ENCODE results near the gene RNF213. TPM values are rescaled to one million over a fixed set of nuclear protein-coding genes. Genes with fewer than 3 reads are reported as not detected.

Gene RNF213
- total and polyA plus RNA-seq, 9 donors = 21.5 to 89.1 (median 50.8) TPM

DNA sequence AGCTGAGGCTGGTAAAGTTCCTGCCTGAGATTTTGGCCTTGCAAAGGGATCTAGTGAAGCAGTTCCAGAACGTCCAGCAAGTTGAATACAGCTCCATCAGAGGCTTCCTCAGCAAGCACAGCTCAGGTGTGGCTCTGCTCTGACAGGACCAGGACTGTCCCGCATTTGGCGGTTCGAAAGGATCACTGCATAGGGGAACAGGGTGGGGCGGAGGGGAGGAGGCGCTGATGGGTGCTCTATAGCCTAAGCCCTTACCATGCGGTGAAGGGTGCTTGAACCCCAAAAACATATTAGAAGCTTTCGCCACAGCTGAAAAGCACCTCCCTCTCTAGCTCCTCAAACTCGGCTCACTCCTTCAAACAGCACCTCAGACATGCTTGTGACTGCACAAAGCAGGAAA, 124.4 kb downstream of the RNF213 start:
- TF ChIP-seq EP300 (IDR thresholded peaks at IDR 0.05) = no peak
- TF ChIP-seq, protein P1, sequence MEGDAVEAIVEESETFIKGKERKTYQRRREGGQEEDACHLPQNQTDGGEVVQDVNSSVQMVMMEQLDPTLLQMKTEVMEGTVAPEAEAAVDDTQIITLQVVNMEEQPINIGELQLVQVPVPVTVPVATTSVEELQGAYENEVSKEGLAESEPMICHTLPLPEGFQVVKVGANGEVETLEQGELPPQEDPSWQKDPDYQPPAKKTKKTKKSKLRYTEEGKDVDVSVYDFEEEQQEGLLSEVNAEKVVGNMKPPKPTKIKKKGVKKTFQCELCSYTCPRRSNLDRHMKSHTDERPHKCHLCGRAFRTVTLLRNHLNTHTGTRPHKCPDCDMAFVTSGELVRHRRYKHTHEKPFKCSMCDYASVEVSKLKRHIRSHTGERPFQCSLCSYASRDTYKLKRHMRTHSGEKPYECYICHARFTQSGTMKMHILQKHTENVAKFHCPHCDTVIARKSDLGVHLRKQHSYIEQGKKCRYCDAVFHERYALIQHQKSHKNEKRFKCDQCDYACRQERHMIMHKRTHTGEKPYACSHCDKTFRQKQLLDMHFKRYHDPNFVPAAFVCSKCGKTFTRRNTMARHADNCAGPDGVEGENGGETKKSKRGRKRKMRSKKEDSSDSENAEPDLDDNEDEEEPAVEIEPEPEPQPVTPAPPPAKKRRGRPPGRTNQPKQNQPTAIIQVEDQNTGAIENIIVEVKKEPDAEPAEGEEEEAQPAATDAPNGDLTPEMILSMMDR (IDR thresholded peaks at IDR 0.05) = no peak
- TF ChIP-seq POLR2A (IDR thresholded peaks at IDR 0.05) = no peak
- peak in 1 of 5 donors; percentile 3 for DNase-seq
- H3K36me3 ChIP-seq = no peaks in the 10 kb centered on the region
- H3K27me3 ChIP-seq = no peaks in the 10 kb centered on the region
- no peak overlapping the region for H3K27ac ChIP-seq
- no peaks in the 10 kb centered on the region for H3K9me3 ChIP-seq
- no peak overlapping the region for H3K4me3 ChIP-seq
- WGBS, 3 donors = 87 to 92% (median 91%) methylated on average over 9 of the region's 9 CpGs
- intact Hi-C loops (cut with DNase I) = no loop called here
- H3K4me1 ChIP-seq (ENCODE audit: insufficient read depth) = no peaks in the 10 kb centered on the region

DNA sequence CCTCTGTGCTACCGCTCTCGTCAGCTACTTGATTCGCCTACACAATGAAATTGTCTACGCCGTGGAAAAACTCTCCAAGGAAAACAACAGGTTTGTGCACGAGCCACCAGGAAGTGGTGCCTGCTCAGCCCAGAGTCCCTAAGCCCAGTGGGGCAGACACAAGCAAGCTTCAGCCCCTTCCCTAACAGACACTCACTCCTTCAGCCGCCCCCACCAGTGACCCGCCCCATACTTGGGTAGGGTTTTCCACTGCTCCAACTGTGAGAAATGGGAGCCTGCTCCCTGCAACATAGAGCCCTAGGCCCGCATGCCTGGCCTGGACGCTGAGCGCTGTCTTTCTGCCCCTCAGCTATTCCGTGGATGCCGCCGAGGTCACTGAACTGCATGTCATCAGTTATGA, 125.7 kb downstream of the RNF213 start:
- TF ChIP-seq EP300 (IDR thresholded peaks at IDR 0.05) (no peak), POLR2A (IDR thresholded peaks at IDR 0.05) (no peak)
- TF ChIP-seq, protein P1 (IDR thresholded peaks at IDR 0.05) = no peak
- Histone ChIP-seq H3K27me3 (no peaks in the 10 kb centered on the region), H3K36me3 (no peaks in the 10 kb centered on the region), H3K27ac (no peak overlapping the region), H3K4me3 (no peak overlapping the region), H3K4me1 (ENCODE audit: insufficient read depth) (no peaks in the 10 kb centered on the region), H3K9me3 (no peaks in the 10 kb centered on the region)
- no peak for DNase-seq
- WGBS, 3 donors = 87 to 91% (median 89%) methylated on average over 14 of the region's 14 CpGs
- intact Hi-C loops (cut with DNase I) = no loop called here

DNA sequence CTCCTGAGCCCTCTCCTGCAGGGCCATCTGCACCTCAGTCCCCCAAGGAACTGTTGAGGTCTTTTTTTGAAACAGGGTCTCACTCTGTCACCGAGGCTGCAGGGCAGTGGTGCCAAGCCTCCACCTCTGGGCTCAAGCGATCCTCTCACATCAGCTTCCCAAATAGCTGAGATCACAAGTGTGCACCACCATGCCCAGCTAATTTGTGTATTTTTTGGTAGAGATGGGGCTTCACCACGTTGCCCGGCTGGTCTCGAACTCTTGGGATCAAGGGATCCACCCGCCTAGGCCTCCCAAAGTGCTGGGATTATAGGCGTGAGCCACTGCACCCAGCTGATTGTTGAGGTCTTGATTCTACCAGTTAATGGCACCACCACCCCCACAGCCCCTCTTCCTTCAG, 126.4 kb downstream of the RNF213 start:
- intact Hi-C loops (cut with DNase I) = no loop called here
- Histone ChIP-seq H3K27me3 (no peaks in the 10 kb centered on the region), H3K4me3 (no peak overlapping the region), H3K9me3 (no peaks in the 10 kb centered on the region), H3K4me1 (ENCODE audit: insufficient read depth) (no peaks in the 10 kb centered on the region), H3K27ac (no peak overlapping the region), H3K36me3 (no peaks in the 10 kb centered on the region)
- TF ChIP-seq, protein P1 (IDR thresholded peaks at IDR 0.05) = no peak
- TF ChIP-seq POLR2A (IDR thresholded peaks at IDR 0.05) = no peak
- TF ChIP-seq EP300 (IDR thresholded peaks at IDR 0.05) = no peak
- no peak for DNase-seq
- 90 to 93% (median 92%) methylated on average over 7 of the region's 7 CpGs for WGBS, 3 donors

DNA sequence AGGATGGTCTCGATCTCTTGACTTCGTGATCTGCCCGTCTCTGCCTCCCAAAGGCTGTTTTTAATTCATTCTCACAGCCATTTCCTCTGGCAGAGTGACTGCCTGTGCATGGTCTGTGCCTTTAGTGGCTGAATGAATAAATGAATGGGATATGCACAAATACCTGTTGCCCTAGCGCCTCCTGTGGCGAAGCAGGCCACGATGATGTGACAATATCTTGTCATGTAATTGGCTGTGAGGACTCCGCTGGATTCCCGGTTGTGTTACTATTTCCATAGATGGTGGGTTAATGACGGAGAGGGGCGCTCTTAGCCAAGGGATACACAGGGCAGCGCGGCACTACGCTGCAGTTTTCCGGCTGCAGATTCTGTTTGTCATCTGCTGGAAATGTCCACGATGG, 127.5 kb downstream of the RNF213 start:
- no peaks in the 10 kb centered on the region for H3K9me3 ChIP-seq
- no peaks in the 10 kb centered on the region for H3K36me3 ChIP-seq
- no peak for TF ChIP-seq POLR2A (IDR thresholded peaks at IDR 0.05)
- TF ChIP-seq, protein P1 (IDR thresholded peaks at IDR 0.05) = no peak
- no peak for TF ChIP-seq EP300 (IDR thresholded peaks at IDR 0.05)
- 91 to 92% (median 92%) methylated on average over 15 of the region's 15 CpGs for WGBS, 3 donors
- no peak overlapping the region for H3K4me3 ChIP-seq
- no peak overlapping the region for H3K27ac ChIP-seq
- no peaks in the 10 kb centered on the region for H3K4me1 ChIP-seq (ENCODE audit: insufficient read depth)
- intact Hi-C loops (cut with DNase I) = no loop called here
- no peak for DNase-seq
- no peaks in the 10 kb centered on the region for H3K27me3 ChIP-seq
